ENCODE results near the gene KLHL29.

DNA sequence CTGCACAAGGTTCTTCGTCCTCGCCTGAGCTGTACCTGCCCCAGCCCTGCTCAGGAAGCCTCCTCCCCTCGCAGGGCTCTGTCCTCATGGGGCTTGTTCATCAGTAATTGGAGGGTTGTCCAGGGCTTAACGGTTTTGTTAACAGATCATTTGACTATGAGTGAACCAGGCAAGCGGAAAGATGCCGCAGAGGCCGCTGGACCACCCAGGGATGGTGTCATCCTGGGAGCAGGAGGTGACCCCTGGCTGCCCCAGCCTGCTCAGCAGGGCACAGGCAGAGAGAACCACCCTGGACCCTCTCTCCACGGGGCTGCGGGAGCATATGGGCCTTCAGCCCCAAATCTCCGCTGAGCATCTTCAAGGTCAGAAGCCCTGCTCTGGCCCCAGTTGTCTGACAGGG, 264.3 kb downstream of the KLHL29 start:
- TF ChIP-seq, protein P1, sequence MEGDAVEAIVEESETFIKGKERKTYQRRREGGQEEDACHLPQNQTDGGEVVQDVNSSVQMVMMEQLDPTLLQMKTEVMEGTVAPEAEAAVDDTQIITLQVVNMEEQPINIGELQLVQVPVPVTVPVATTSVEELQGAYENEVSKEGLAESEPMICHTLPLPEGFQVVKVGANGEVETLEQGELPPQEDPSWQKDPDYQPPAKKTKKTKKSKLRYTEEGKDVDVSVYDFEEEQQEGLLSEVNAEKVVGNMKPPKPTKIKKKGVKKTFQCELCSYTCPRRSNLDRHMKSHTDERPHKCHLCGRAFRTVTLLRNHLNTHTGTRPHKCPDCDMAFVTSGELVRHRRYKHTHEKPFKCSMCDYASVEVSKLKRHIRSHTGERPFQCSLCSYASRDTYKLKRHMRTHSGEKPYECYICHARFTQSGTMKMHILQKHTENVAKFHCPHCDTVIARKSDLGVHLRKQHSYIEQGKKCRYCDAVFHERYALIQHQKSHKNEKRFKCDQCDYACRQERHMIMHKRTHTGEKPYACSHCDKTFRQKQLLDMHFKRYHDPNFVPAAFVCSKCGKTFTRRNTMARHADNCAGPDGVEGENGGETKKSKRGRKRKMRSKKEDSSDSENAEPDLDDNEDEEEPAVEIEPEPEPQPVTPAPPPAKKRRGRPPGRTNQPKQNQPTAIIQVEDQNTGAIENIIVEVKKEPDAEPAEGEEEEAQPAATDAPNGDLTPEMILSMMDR (IDR thresholded peaks at IDR 0.05), result no peak
- TF ChIP-seq POLR2A (IDR thresholded peaks at IDR 0.05), result no peak

Measured in tibial nerve (tissue), 3 donors.